ENCODE measurements around the gene KLHL17. TPM values are rescaled to one million over a fixed set of nuclear protein-coding genes. Genes with fewer than 3 reads are reported as not detected.

Gene KLHL17
- total and polyA plus RNA-seq, 10 of the 15 experiments (the other 5 are each of a cell fraction or from before 2014, with no cell fraction given), result 0.03 to 30.6 (median 5.3) TPM

GRCh38 chr1:931380-932172 lies 28.8 kb upstream of the KLHL17 start:
- Histone ChIP-seq H3K9me3 (replicated peaks; ENCODE audit: control insufficient read depth, insufficient read depth, low read length) (no peaks in the 10 kb centered on the region), H2AFZ (ENCODE audit: control insufficient read depth, low read depth, low read length) (no peak overlapping the region), H4K20me1 (ENCODE audit: control insufficient read depth, insufficient read depth) (no peaks in the 10 kb centered on the region), H3K4me2 (ENCODE audit: control insufficient read depth, insufficient read depth) (no peak overlapping the region), H3K79me2 (ENCODE audit: control insufficient read depth, insufficient read depth, low read length) (no peaks in the 10 kb centered on the region), H3K36me3 (ENCODE audit: control insufficient read depth in 2 of 2, insufficient read depth in 2 of 2, low read length in 1 of 2) (no peaks in the 10 kb centered on the region), H3K4me3 (no peak overlapping the region), H3K27ac (ENCODE audit: control insufficient read depth, insufficient read depth) (no peak overlapping the region), H3K9ac (ENCODE audit: control insufficient read depth, insufficient read depth, low read length) (no peak overlapping the region), H3K4me1 (ENCODE audit: control insufficient read depth, insufficient read depth, low read length) (no peaks in the 10 kb centered on the region), H3K27me3 (replicated peaks in 1 of 2; ENCODE audit: control insufficient read depth in 2 of 2, insufficient read depth in 2 of 2, low read length in 1 of 2) (peaks cover under 1 to 5% of the 10 kb centered on the region in 2 experiments; a peak in 3 of 4 replicates)
- DNase-seq (ENCODE audit: low read depth, low spot score) (no peak), FAIRE-seq (no peak), ATAC-seq (peak; percentile 47)
- ChIA-PET POLR2A (interaction anchor here (0.6 kb wide), 1 partner anchor 492 kb away, joined by 5 read pairs; no protein-coding TSS in a partner anchor), RAD21 (ENCODE audit: unreplicated experiment) (no interaction called here), SMC1A (ENCODE audit: uncharacterized antibody, unreplicated experiment) (no interaction called here), CTCF (no interaction called here)
- intact Hi-C loops (cut with micrococcal nuclease; ENCODE audit: unreplicated experiment), result no loop called here
- BruUV-seq (replicated peaks), result no TSS peak
- under 1% methylated on average over 15 of the region's 15 CpGs for WGBS (ENCODE audit: insufficient coverage, insufficient replicate concordance, low lambda C conversion rate, missing lambda C conversion rate)
- TF ChIP-seq RFX5 (IDR thresholded peaks at IDR 0.05; ENCODE audit: low read depth, low read length), result no peak
- no peak for TF ChIP-seq SMARCA5 (IDR thresholded peaks at IDR 0.05)
- no peak for TF ChIP-seq GATAD2B (conservative IDR thresholded peaks at IDR 0.05; ENCODE audit: low read depth)
- TF ChIP-seq SMAD5 (IDR thresholded peaks at IDR 0.05; ENCODE audit: low read depth), result no peak
- no peak for TF ChIP-seq MEF2A (IDR thresholded peaks at IDR 0.05; ENCODE audit: insufficient read depth, low read depth, low read length)
- TF ChIP-seq LARP7 (IDR thresholded peaks at IDR 0.05), result no peak
- no peak for TF ChIP-seq FOS (IDR thresholded peaks at IDR 0.05; ENCODE audit: borderline replicate concordance, extremely low read depth, insufficient read length)
- in situ Hi-C loops (cut with MboI), result loop anchor here (10.0 kb wide), 1 partner anchor 57 kb away; no protein-coding TSS in a partner anchor

- in situ Hi-C loops (cut with MboI) (loop anchor here (10.0 kb wide), 1 partner anchor 57 kb away; no protein-coding TSS in a partner anchor), intact Hi-C loops (cut with micrococcal nuclease; ENCODE audit: unreplicated experiment) (no loop called here)
- POLR2A ChIA-PET, result interaction anchor here (0.6 kb wide), 1 partner anchor 492 kb away, joined by 5 read pairs; no protein-coding TSS in a partner anchor
- WGBS (ENCODE audit: insufficient coverage, insufficient replicate concordance, low lambda C conversion rate, missing lambda C conversion rate), result 29% methylated on average over 16 of the region's 16 CpGs
- no TSS peak for BruUV-seq (replicated peaks)
- CTCF ChIA-PET, result no interaction called here
- H3K27ac ChIP-seq (ENCODE audit: control insufficient read depth, insufficient read depth), result no peak overlapping the region
- RAD21 ChIA-PET (ENCODE audit: unreplicated experiment), result no interaction called here
- H3K9me3 ChIP-seq (replicated peaks; ENCODE audit: control insufficient read depth, insufficient read depth, low read length), result no peaks in the 10 kb centered on the region
- no peak for ATAC-seq
- no peaks in the 10 kb centered on the region for H3K36me3 ChIP-seq (ENCODE audit: control insufficient read depth in 2 of 2, insufficient read depth in 2 of 2, low read length in 1 of 2)
- no peak for DNase-seq (ENCODE audit: low read depth, low spot score)
- no peak overlapping the region for H3K4me3 ChIP-seq
- H3K27me3 ChIP-seq (replicated peaks in 1 of 2; ENCODE audit: control insufficient read depth in 2 of 2, insufficient read depth in 2 of 2, low read length in 1 of 2), result peaks cover 0 to 3% of the 10 kb centered on the region in 2 experiments; a peak in 3 of 4 replicates
- SMC1A ChIA-PET (ENCODE audit: uncharacterized antibody, unreplicated experiment), result no interaction called here
- no peaks in the 10 kb centered on the region for H4K20me1 ChIP-seq (ENCODE audit: control insufficient read depth, insufficient read depth)
- no peaks in the 10 kb centered on the region for H3K79me2 ChIP-seq (ENCODE audit: control insufficient read depth, insufficient read depth, low read length)
- H2AFZ ChIP-seq (ENCODE audit: control insufficient read depth, low read depth, low read length), result no peak overlapping the region
- H3K4me1 ChIP-seq (ENCODE audit: control insufficient read depth, insufficient read depth, low read length), result no peaks in the 10 kb centered on the region
- no peak overlapping the region for H3K9ac ChIP-seq (ENCODE audit: control insufficient read depth, insufficient read depth, low read length)
- FAIRE-seq, result no peak
- no peak overlapping the region for H3K4me2 ChIP-seq (ENCODE audit: control insufficient read depth, insufficient read depth)
- TF ChIP-seq POU2F2 (IDR thresholded peaks at IDR 0.05; ENCODE audit: borderline replicate concordance, low read depth, low read length) (no peak), JUND (IDR thresholded peaks at IDR 0.05; ENCODE audit: low read depth, low read length) (no peak), CBX3 (IDR thresholded peaks at IDR 0.05; ENCODE audit: borderline replicate concordance, low read depth) (no peak), PAX5 (IDR thresholded peaks at IDR 0.05; ENCODE audit: borderline replicate concordance, low read depth, low read length) (no peak), SPI1 (IDR thresholded peaks at IDR 0.05; ENCODE audit: borderline replicate concordance, insufficient read depth, low read depth, low read length) (no peak), FOS (IDR thresholded peaks at IDR 0.05; ENCODE audit: borderline replicate concordance, extremely low read depth, insufficient read length) (no peak), SMARCA5 (IDR thresholded peaks at IDR 0.05) (no peak), SUZ12 (IDR thresholded peaks at IDR 0.05; ENCODE audit: unreplicated experiment) (no peak), PBX3 (IDR thresholded peaks at IDR 0.05; ENCODE audit: insufficient replicate concordance, low read depth, low read length) (no peak), HSF1 (IDR thresholded peaks at IDR 0.05; ENCODE audit: low read depth, low read length) (no peak)
These were observed 28.2 kb upstream of the KLHL17 start for GRCh38 chr1:932173-932510.
